Measurements from ENCODE around the gene PTTG1IP.

The PTTG1IP gene

GRCh38 chr21:44815225-44815624 lies 58.3 kb downstream of the PTTG1IP start:
- DNase-seq, result no peak
- Histone ChIP-seq H3K9me3 (ENCODE audit: control insufficient read depth, low read length) (no peaks in the 10 kb centered on the region), H3K27me3 (replicated peaks; ENCODE audit: control insufficient read depth, insufficient read depth, low read length, poor library complexity, severe bottlenecking) (no peaks in the 10 kb centered on the region), H3K27ac (ENCODE audit: insufficient read depth, low read length, poor library complexity, severe bottlenecking) (no peak overlapping the region), H3K36me3 (ENCODE audit: control insufficient read depth, insufficient read depth, low read length) (no peaks in the 10 kb centered on the region), H3K4me3 (ENCODE audit: insufficient read depth, low read depth, low read length, poor library complexity, severe bottlenecking) (no peak overlapping the region), H3K4me1 (ENCODE audit: control insufficient read depth, insufficient read depth, low read length, poor library complexity, severe bottlenecking) (peaks cover 14% of the 10 kb centered on the region)

- Histone ChIP-seq H3K4me3 (ENCODE audit: insufficient read depth, low read depth, low read length, poor library complexity, severe bottlenecking) (no peak overlapping the region), H3K27ac (ENCODE audit: insufficient read depth, low read length, poor library complexity, severe bottlenecking) (no peak overlapping the region), H3K36me3 (ENCODE audit: control insufficient read depth, insufficient read depth, low read length) (peaks cover 6% of the 10 kb centered on the region), H3K4me1 (ENCODE audit: control insufficient read depth, insufficient read depth, low read length, poor library complexity, severe bottlenecking) (peaks cover 14% of the 10 kb centered on the region), H3K9me3 (ENCODE audit: control insufficient read depth, low read length) (no peaks in the 10 kb centered on the region), H3K27me3 (replicated peaks; ENCODE audit: control insufficient read depth, insufficient read depth, low read length, poor library complexity, severe bottlenecking) (no peaks in the 10 kb centered on the region)
- DNase-seq, result no peak
Measured at GRCh38 chr21:44814498-44815023, 58.9 kb downstream of the PTTG1IP start.

- Histone ChIP-seq H3K27ac (ENCODE audit: insufficient read depth, low read length, poor library complexity, severe bottlenecking) (no peak overlapping the region), H3K9me3 (ENCODE audit: control insufficient read depth, low read length) (no peaks in the 10 kb centered on the region), H3K27me3 (replicated peaks; ENCODE audit: control insufficient read depth, insufficient read depth, low read length, poor library complexity, severe bottlenecking) (no peaks in the 10 kb centered on the region), H3K36me3 (ENCODE audit: control insufficient read depth, insufficient read depth, low read length) (peaks cover 9% of the 10 kb centered on the region), H3K4me1 (ENCODE audit: control insufficient read depth, insufficient read depth, low read length, poor library complexity, severe bottlenecking) (peaks cover 13% of the 10 kb centered on the region), H3K4me3 (ENCODE audit: insufficient read depth, low read depth, low read length, poor library complexity, severe bottlenecking) (no peak overlapping the region)
- no peak for DNase-seq
Measured at GRCh38 chr21:44813727-44814126, 59.8 kb downstream of the PTTG1IP start.

GRCh38 chr21:44813149-44813548 lies 60.3 kb downstream of the PTTG1IP start:
- H3K4me1 ChIP-seq (ENCODE audit: control insufficient read depth, insufficient read depth, low read length, poor library complexity, severe bottlenecking), result peaks cover 9% of the 10 kb centered on the region
- H3K27me3 ChIP-seq (replicated peaks; ENCODE audit: control insufficient read depth, insufficient read depth, low read length, poor library complexity, severe bottlenecking), result no peaks in the 10 kb centered on the region
- H3K9me3 ChIP-seq (ENCODE audit: control insufficient read depth, low read length), result no peaks in the 10 kb centered on the region
- no peak overlapping the region for H3K27ac ChIP-seq (ENCODE audit: insufficient read depth, low read length, poor library complexity, severe bottlenecking)
- H3K36me3 ChIP-seq (ENCODE audit: control insufficient read depth, insufficient read depth, low read length), result peaks cover 12% of the 10 kb centered on the region
- H3K4me3 ChIP-seq (ENCODE audit: insufficient read depth, low read depth, low read length, poor library complexity, severe bottlenecking), result no peak overlapping the region
- no peak for DNase-seq

- Histone ChIP-seq H3K36me3 (ENCODE audit: control insufficient read depth, insufficient read depth, low read length) (peaks cover 12% of the 10 kb centered on the region), H3K4me1 (ENCODE audit: control insufficient read depth, insufficient read depth, low read length, poor library complexity, severe bottlenecking) (peaks cover 9% of the 10 kb centered on the region), H3K9me3 (ENCODE audit: control insufficient read depth, low read length) (no peaks in the 10 kb centered on the region), H3K4me3 (ENCODE audit: insufficient read depth, low read depth, low read length, poor library complexity, severe bottlenecking) (no peak overlapping the region), H3K27ac (ENCODE audit: insufficient read depth, low read length, poor library complexity, severe bottlenecking) (no peak overlapping the region), H3K27me3 (replicated peaks; ENCODE audit: control insufficient read depth, insufficient read depth, low read length, poor library complexity, severe bottlenecking) (no peaks in the 10 kb centered on the region)
- no peak for DNase-seq
Measured at GRCh38 chr21:44812640-44813039, 60.9 kb downstream of the PTTG1IP start.

GRCh38 chr21:44810779-44811178 lies 62.7 kb downstream of the PTTG1IP start:
- Histone ChIP-seq H3K27ac (ENCODE audit: insufficient read depth, low read length, poor library complexity, severe bottlenecking) (no peak overlapping the region), H3K27me3 (replicated peaks; ENCODE audit: control insufficient read depth, insufficient read depth, low read length, poor library complexity, severe bottlenecking) (no peaks in the 10 kb centered on the region), H3K36me3 (ENCODE audit: control insufficient read depth, insufficient read depth, low read length) (peaks cover 22% of the 10 kb centered on the region), H3K9me3 (ENCODE audit: control insufficient read depth, low read length) (no peaks in the 10 kb centered on the region), H3K4me3 (ENCODE audit: insufficient read depth, low read depth, low read length, poor library complexity, severe bottlenecking) (no peak overlapping the region), H3K4me1 (ENCODE audit: control insufficient read depth, insufficient read depth, low read length, poor library complexity, severe bottlenecking) (no peaks in the 10 kb centered on the region)
- DNase-seq, result no peak

GRCh38 chr21:44805859-44806258 lies 67.6 kb downstream of the PTTG1IP start:
- peaks cover 9% of the 10 kb centered on the region for H3K4me1 ChIP-seq (ENCODE audit: control insufficient read depth, insufficient read depth, low read length, poor library complexity, severe bottlenecking)
- peaks cover 26% of the 10 kb centered on the region for H3K36me3 ChIP-seq (ENCODE audit: control insufficient read depth, insufficient read depth, low read length)
- no peaks in the 10 kb centered on the region for H3K9me3 ChIP-seq (ENCODE audit: control insufficient read depth, low read length)
- no peak overlapping the region for H3K4me3 ChIP-seq (ENCODE audit: insufficient read depth, low read depth, low read length, poor library complexity, severe bottlenecking)
- no peaks in the 10 kb centered on the region for H3K27me3 ChIP-seq (replicated peaks; ENCODE audit: control insufficient read depth, insufficient read depth, low read length, poor library complexity, severe bottlenecking)
- no peak overlapping the region for H3K27ac ChIP-seq (ENCODE audit: insufficient read depth, low read length, poor library complexity, severe bottlenecking)
- DNase-seq, result no peak

- Histone ChIP-seq H3K4me1 (ENCODE audit: control insufficient read depth, insufficient read depth, low read length, poor library complexity, severe bottlenecking) (peaks cover 15% of the 10 kb centered on the region), H3K9me3 (ENCODE audit: control insufficient read depth, low read length) (no peaks in the 10 kb centered on the region), H3K4me3 (ENCODE audit: insufficient read depth, low read depth, low read length, poor library complexity, severe bottlenecking) (no peak overlapping the region), H3K27me3 (replicated peaks; ENCODE audit: control insufficient read depth, insufficient read depth, low read length, poor library complexity, severe bottlenecking) (no peaks in the 10 kb centered on the region), H3K36me3 (ENCODE audit: control insufficient read depth, insufficient read depth, low read length) (peaks cover 26% of the 10 kb centered on the region), H3K27ac (ENCODE audit: insufficient read depth, low read length, poor library complexity, severe bottlenecking) (no peak overlapping the region)
- DNase-seq, result no peak
Measured at GRCh38 chr21:44805226-44805625, 68.3 kb downstream of the PTTG1IP start.

- DNase-seq, result no peak
- H3K36me3 ChIP-seq (ENCODE audit: control insufficient read depth, insufficient read depth, low read length), result peaks cover 22% of the 10 kb centered on the region
- no peaks in the 10 kb centered on the region for H3K9me3 ChIP-seq (ENCODE audit: control insufficient read depth, low read length)
- H3K4me3 ChIP-seq (ENCODE audit: insufficient read depth, low read depth, low read length, poor library complexity, severe bottlenecking), result no peak overlapping the region
- H3K27ac ChIP-seq (ENCODE audit: insufficient read depth, low read length, poor library complexity, severe bottlenecking), result no peak overlapping the region
- peaks cover 17% of the 10 kb centered on the region for H3K4me1 ChIP-seq (ENCODE audit: control insufficient read depth, insufficient read depth, low read length, poor library complexity, severe bottlenecking)
- no peaks in the 10 kb centered on the region for H3K27me3 ChIP-seq (replicated peaks; ENCODE audit: control insufficient read depth, insufficient read depth, low read length, poor library complexity, severe bottlenecking)
Measured at GRCh38 chr21:44804762-44805161, 68.7 kb downstream of the PTTG1IP start.

- DNase-seq, result no peak
- Histone ChIP-seq H3K27ac (ENCODE audit: insufficient read depth, low read length, poor library complexity, severe bottlenecking) (no peak overlapping the region), H3K27me3 (replicated peaks; ENCODE audit: control insufficient read depth, insufficient read depth, low read length, poor library complexity, severe bottlenecking) (no peaks in the 10 kb centered on the region), H3K36me3 (ENCODE audit: control insufficient read depth, insufficient read depth, low read length) (peaks cover 17% of the 10 kb centered on the region), H3K9me3 (ENCODE audit: control insufficient read depth, low read length) (no peaks in the 10 kb centered on the region), H3K4me3 (ENCODE audit: insufficient read depth, low read depth, low read length, poor library complexity, severe bottlenecking) (no peak overlapping the region), H3K4me1 (ENCODE audit: control insufficient read depth, insufficient read depth, low read length, poor library complexity, severe bottlenecking) (peaks cover 17% of the 10 kb centered on the region)
Measured at GRCh38 chr21:44803651-44804050, 69.8 kb downstream of the PTTG1IP start.

Measured in effector memory CD4-positive, alpha-beta T cell (primary cell).